Right lobe of liver (tissue), 6 donors: Measurements from ENCODE around the gene SNCAIP. TPM values are rescaled to one million over a fixed set of nuclear protein-coding genes. Genes with fewer than 3 reads are reported as not detected.

Experiments used
- ATAC-seq, 4 donors: fragments of 200-7000 bp; cut with Tn5 transposase; one replicate each; pipeline ENCODE4 v1.9.1; 2020; ENCODE audit warnings: mild to moderate bottlenecking in 4 of 4, moderate library complexity in 4 of 4
- DNase-seq, 3 donors: peaks; one replicate each; pipeline ENCODE4 v3.0.0-alpha.2; 2020
- H3K27ac ChIP-seq, 3 donors: fragments of 200-600 bp; one replicate each; pipeline ENCODE4 v1.8.0; 2022
- H3K27me3 ChIP-seq, 2 donors: fragments of 200-600 bp; one replicate each; pipeline ENCODE4 v1.8.0; 2022
- H3K36me3 ChIP-seq, 4 donors: fragments of 200-600 bp; sonication (generic) in 1 of 4; one replicate each; pipeline versions ENCODE4 v1.5.1 to v1.8.0; 2017 to 2022; ENCODE audit warnings: control low read depth in 1 of 4
- H3K4me1 ChIP-seq, 4 donors: fragments of 200-600 bp; sonication (generic) in 1 of 4; one replicate each; pipeline versions ENCODE4 v1.5.1 to v1.8.0; 2017 to 2022; ENCODE audit warnings: control low read depth in 1 of 4
- H3K4me3 ChIP-seq, 3 donors: fragments of 200-600 bp; one replicate each; pipeline ENCODE4 v1.8.0; 2022
- H3K9me3 ChIP-seq, 4 donors: fragments of 200-600 bp; sonication (generic) in 1 of 4; one replicate each; pipeline versions ENCODE4 v1.5.1 to v1.8.0; 2017 to 2022; ENCODE audit warnings: control low read depth in 1 of 4
- POLR2A ChIP-seq: fragments of 450-650 bp; IDR thresholded peaks from one replicate; pipeline ENCODE4 v1.6.1; 2017; ENCODE audit warnings: antibody characterized with exemption, mild to moderate bottlenecking
- WGBS: methylation state at CpG from one replicate; pipeline ENCODE4 v1.1.6; 2018; ENCODE audit warnings: low coverage, low lambda C conversion rate; ENCODE audit not compliant: insufficient coverage; ENCODE audit errors: missing lambda C conversion rate; 5-methylcytosine and 5-hydroxymethylcytosine counted together
- intact Hi-C, 2 donors: fragments of 100-400 bp; cut with DNase I; formaldehyde crosslinking; loops; one replicate each; pipeline versions ENCODE4 v1.11.2 to v1.14.1; 2022
- total RNA-seq, 6 experiments: library from RNA; depleted of rRNA in 2 of 6; stranded (reverse); fragments of >200 nt in 2 of 6; fragmentation: NEBNext Ultra II Directional in 3 of 6; extraction: Animal tissue kit (Norgen Biotek cat#: 25700) in 3 of 6; gene quantifications; one replicate each; pipeline versions ENCODE4 v1.1.0 to v1.2.4, GENCODE V29; 2016 to 2023
- TF ChIP-seq, protein P1 (sequence below), 4 donors: fragments of 200-600 bp in 3 of 4; fragments of 450-650 bp in 1 of 4; IDR thresholded peaks; one replicate each; pipeline versions ENCODE4 v1.5.1 to v1.8.0; 2016 to 2022; ENCODE audit warnings: antibody characterized with exemption in 4 of 4, mild to moderate bottlenecking in 2 of 4
- donor health status: DM: no; HTN: yes; CAD: no.
- donor health status: DM: no; HTN: no; CAD: no.
- donor health status: DM: no; HTN: no; CAD: no.
- donor health status: DM: no; HTN: yes; CAD: no.
- donor health status: DM: no; HTN: yes; CAD: no.

SNCAIP gene
- total RNA-seq, 6 experiments from 2014 or later: 0.19 to 0.65 (median 0.32) TPM; not detected in 1

DNA sequence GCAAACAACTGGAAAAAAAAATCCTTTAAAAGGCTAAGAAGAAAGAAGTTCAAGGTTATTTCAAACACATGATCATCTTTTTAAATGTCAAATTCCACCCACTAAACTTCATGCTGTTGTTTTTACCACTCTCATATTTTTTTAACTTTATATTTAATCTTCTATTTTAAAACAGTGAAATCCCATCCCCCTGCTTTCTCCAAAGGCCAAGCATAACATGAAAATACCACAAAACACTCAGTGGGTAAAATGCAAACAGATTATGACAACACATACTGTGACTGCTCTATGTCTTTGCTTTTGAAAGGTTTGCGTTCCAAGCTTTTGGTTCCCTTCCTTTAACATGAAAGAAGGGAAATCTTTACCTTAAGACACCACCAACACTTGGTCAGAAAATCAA lies 127.6 kb downstream of the SNCAIP start:
- intact Hi-C loops: no loop called here
- no peak for ATAC-seq

DNA sequence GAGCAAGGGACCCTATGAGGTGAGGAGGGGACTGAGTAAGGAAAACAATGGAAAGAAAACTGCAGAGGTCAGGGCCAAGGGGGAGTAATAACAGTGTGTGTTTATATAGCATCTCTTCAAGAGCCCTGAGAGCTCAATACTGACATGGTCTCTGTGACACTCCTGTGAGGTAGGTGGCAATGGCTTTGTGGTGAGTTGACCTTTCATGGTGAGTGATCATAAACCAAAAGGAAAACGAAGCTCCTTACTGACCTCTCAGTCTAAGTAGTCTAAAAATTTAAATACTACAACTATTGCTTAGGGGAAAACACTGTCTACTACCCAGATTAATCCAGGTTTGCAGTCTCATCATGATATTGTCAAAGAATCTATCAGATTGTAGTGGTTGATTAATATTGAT lies 130.9 kb downstream of the SNCAIP start:
- peaks cover 0 to 6% (median 4%) of the 10 kb centered on the region in 4 donors for H3K36me3 ChIP-seq
- TF ChIP-seq, protein P1, sequence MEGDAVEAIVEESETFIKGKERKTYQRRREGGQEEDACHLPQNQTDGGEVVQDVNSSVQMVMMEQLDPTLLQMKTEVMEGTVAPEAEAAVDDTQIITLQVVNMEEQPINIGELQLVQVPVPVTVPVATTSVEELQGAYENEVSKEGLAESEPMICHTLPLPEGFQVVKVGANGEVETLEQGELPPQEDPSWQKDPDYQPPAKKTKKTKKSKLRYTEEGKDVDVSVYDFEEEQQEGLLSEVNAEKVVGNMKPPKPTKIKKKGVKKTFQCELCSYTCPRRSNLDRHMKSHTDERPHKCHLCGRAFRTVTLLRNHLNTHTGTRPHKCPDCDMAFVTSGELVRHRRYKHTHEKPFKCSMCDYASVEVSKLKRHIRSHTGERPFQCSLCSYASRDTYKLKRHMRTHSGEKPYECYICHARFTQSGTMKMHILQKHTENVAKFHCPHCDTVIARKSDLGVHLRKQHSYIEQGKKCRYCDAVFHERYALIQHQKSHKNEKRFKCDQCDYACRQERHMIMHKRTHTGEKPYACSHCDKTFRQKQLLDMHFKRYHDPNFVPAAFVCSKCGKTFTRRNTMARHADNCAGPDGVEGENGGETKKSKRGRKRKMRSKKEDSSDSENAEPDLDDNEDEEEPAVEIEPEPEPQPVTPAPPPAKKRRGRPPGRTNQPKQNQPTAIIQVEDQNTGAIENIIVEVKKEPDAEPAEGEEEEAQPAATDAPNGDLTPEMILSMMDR (IDR thresholded peaks at IDR 0.05): no peak
- TF ChIP-seq POLR2A: no peak
- WGBS: no CpG with 5 or more reads among the region's 1 CpG
- intact Hi-C loops: no loop called here
- ATAC-seq (no peak), DNase-seq (no peak)
- no peak overlapping the region for H3K4me3 ChIP-seq
- H3K9me3 ChIP-seq: no peaks in the 10 kb centered on the region
- no peak overlapping the region for H3K27ac ChIP-seq
- no peaks in the 10 kb centered on the region for H3K27me3 ChIP-seq
- H3K4me1 ChIP-seq: no peaks in the 10 kb centered on the region

More for the DNA sequence above, 127.6 kb downstream of the SNCAIP start:
- no peak overlapping the region for H3K27ac ChIP-seq
- H3K36me3 ChIP-seq: peaks cover 0 to 6% (median 3%) of the 10 kb centered on the region in 4 donors
- no peak overlapping the region for H3K4me3 ChIP-seq
- H3K27me3 ChIP-seq: no peaks in the 10 kb centered on the region
- WGBS: 88% methylated on average over 1 of the region's 1 CpG
- no peak for TF ChIP-seq POLR2A
- TF ChIP-seq, protein P1 (IDR thresholded peaks at IDR 0.05): no peak
- no peak for DNase-seq
- no peaks in the 10 kb centered on the region for H3K9me3 ChIP-seq
- H3K4me1 ChIP-seq: peaks cover 0 to 6% (median 0%) of the 10 kb centered on the region in 4 donors

DNA sequence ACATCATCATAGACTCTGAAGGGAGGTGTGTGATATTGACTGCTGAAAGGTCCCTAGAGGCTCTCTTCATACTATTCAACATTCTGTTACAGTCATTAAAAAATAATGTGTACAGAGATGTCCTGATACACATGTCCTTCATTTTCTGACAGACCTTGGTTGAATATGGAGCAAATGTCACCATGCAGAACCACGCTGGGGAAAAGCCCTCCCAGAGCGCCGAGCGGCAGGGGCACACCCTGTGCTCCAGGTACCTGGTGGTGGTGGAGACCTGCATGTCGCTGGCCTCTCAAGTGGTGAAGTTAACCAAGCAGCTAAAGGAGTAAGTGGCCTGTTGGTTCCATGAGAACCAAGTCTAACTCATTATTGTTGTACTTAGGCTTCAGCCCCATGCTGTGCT lies 132.4 kb downstream of the SNCAIP start:
- intact Hi-C loops: no loop called here
- 100% methylated on average over 3 of the region's 5 CpGs for WGBS
- Histone ChIP-seq H3K4me1 (no peaks in the 10 kb centered on the region), H3K4me3 (no peak overlapping the region), H3K27me3 (no peaks in the 10 kb centered on the region), H3K36me3 (peaks cover 0 to 6% (median 4%) of the 10 kb centered on the region in 4 donors), H3K27ac (no peak overlapping the region), H3K9me3 (no peaks in the 10 kb centered on the region)
- ATAC-seq (no peak), DNase-seq (no peak)
- TF ChIP-seq, protein P1 (IDR thresholded peaks at IDR 0.05): no peak
- TF ChIP-seq POLR2A: no peak

DNA sequence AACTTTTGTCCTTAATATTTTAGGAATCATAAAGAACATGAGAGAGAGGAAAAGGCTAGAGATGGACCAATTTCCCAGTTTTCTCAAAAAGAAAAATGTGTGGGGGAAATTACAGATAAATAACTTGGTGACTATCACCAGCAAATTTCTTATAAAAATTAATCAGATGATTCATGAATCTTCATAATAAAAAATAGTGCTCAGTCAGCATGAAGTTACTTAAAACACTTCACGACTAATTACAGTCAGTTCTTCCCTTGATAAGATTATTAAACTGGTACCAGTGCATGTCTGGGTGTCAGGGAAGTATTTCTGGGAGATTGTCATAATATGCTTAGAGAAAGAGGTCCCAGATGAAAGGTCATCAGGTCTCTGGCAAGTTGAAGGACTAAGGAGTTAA lies 133.0 kb downstream of the SNCAIP start:
- Histone ChIP-seq H3K36me3 (peaks cover 0 to 6% (median 4%) of the 10 kb centered on the region in 4 donors), H3K27me3 (no peaks in the 10 kb centered on the region), H3K4me3 (no peak overlapping the region), H3K4me1 (no peaks in the 10 kb centered on the region), H3K27ac (no peak overlapping the region), H3K9me3 (no peaks in the 10 kb centered on the region)
- WGBS: 80% methylated on average over 1 of the region's 1 CpG
- ATAC-seq (no peak), DNase-seq (no peak)
- TF ChIP-seq, protein P1 (IDR thresholded peaks at IDR 0.05): no peak
- no peak for TF ChIP-seq POLR2A
- intact Hi-C loops: no loop called here

DNA sequence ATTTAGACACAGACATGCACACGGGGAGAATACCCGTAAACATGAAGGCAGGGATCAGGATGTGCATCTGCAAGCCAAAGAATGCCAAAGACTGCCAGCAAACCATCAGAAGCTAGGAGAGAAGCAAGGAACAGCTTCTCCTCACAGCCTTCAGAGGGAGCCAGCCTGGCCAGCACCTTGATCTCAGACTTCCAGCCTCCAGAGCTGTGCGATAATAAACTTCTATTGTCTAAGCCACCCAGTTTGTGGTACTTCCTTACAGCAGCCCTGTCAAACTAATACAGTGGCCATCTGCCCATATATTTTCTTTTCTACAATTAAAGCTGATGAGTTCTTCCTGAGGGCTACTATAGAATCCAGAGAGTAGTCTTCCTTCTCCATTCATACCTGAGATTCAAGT lies 135.0 kb downstream of the SNCAIP start:
- no peak for DNase-seq
- H3K36me3 ChIP-seq: peaks cover 0 to 6% (median 4%) of the 10 kb centered on the region in 4 donors
- 100% methylated on average over 1 of the region's 3 CpGs for WGBS
- H3K27ac ChIP-seq: no peak overlapping the region
- no peaks in the 10 kb centered on the region for H3K27me3 ChIP-seq
- no peaks in the 10 kb centered on the region for H3K9me3 ChIP-seq
- TF ChIP-seq POLR2A: no peak
- TF ChIP-seq, protein P1 (IDR thresholded peaks at IDR 0.05): no peak
- no peak overlapping the region for H3K4me3 ChIP-seq
- ATAC-seq: no peak
- H3K4me1 ChIP-seq: no peaks in the 10 kb centered on the region
- intact Hi-C loops: no loop called here
